HG03575 (cell line): ENCODE results near the gene FBXL13.
"Not testable (repeated sequence)": the region's sequence is repeated elsewhere in the genome, so short reads cannot be mapped to it uniquely, and the experiment has no call there.

ENCODE experiments used
- ATAC-seq: cut with Tn5 transposase; IDR thresholded peaks from one replicate; pipeline ENCODE4 v1.9.1; 2021; ENCODE audit not compliant: unreplicated experiment, insufficient number of reproducible peaks, low FRiP score; ENCODE audit errors: extremely low read depth

Gene FBXL13

DNA sequence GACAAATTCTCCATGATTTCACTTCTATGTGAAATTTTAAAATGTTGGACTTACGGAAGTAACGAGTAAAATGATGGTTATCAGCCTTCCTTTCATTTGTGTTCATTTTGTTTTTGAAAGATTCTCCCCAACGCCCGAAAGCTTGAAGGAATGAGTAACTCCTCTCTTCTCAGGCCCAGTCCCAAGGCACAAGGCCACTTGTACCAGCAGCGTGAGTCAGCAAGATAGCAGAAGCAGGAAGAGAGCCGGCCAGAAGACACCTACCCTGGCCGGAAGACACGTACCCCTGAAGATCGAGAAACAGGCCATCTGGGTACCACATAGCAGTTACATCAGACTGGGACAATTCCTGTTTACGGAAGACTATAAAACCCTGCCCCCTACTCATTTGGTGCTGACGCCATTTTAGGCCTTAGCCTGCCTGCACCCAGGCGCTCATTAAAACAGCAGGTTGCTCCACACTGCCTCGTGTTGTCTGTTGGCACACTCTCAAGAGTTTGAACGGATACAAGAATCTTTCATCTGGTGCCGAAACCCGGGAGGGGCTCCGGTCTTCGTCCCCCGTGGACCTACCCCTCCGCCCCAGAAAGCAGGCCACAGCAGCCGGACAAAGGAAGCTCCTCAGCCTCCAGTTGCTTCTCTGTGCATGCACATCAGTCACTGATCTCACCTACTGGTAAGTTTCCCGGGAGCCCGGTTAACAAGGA lies 101.3 kb downstream of the FBXL13 start:
- ATAC-seq = no peak

GRCh38 chr7:102967798-102968197 lies 106.8 kb downstream of the FBXL13 start:
- ATAC-seq = no peak

- ATAC-seq = no peak
Observed at GRCh38 chr7:102966465-102966864, 108.1 kb downstream of the FBXL13 start.

- ATAC-seq = not testable (repeated sequence)
Observed at GRCh38 chr7:102961993-102962392, 112.6 kb downstream of the FBXL13 start.

DNA sequence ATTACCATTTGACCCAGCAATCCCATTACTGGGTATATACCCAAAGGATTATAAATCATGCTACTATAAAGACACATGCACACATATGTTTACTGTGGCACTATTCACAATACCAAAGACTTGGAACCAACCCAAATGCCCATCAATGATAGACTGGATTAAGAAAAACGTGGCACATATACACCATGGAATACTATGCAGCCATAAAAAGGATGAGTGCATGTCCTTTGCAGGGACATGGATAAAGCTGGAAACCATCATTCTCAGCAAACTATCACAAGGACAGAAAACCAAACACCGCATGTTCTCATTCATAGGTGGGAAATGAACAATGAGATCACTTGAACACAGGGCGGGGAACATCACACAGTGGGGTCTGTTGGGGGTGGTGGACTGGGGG lies 116.6 kb downstream of the FBXL13 start:
- not testable (repeated sequence) for ATAC-seq

DNA sequence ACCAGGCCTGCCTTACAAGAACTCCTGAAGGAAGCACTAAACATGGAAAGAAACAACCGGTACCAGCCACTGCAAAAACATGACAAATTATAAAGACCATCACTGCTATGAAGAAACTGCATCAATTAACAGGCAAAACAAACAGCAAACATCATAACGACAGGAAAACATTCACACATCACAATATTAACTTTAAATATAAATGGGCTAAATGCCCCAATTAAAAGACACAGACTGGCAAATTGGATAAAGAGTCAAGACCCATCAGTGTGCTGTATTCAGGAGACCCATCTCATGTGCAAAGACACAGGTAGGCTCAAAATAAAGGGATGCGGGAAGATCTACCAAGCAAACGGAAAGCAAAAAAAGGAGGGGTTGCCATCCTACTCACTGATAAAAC lies 120.2 kb downstream of the FBXL13 start:
- ATAC-seq = not testable (repeated sequence)

- ATAC-seq = no peak
Observed at GRCh38 chr7:102953406-102953805, 121.2 kb downstream of the FBXL13 start.

GRCh38 chr7:102951839-102952238 lies 122.8 kb downstream of the FBXL13 start:
- ATAC-seq = no peak

DNA sequence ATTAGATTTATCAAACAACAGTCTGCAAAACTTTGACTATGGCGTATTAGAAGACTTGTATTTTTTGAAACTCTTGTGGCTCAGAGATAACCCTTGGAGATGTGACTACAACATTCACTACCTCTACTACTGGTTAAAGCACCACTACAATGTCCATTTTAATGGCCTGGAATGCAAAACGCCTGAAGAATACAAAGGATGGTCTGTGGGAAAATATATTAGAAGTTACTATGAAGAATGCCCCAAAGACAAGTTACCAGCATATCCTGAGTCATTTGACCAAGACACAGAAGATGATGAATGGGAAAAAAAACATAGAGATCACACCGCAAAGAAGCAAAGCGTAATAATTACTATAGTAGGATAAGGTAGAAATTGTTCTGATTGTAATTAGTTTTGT lies 130.4 kb downstream of the FBXL13 start:
- no peak for ATAC-seq

- no peak for ATAC-seq
Observed at GRCh38 chr7:102943423-102944169, 131.0 kb downstream of the FBXL13 start.

GRCh38 chr7:102942868-102943267 lies 131.7 kb downstream of the FBXL13 start:
- no peak for ATAC-seq

DNA sequence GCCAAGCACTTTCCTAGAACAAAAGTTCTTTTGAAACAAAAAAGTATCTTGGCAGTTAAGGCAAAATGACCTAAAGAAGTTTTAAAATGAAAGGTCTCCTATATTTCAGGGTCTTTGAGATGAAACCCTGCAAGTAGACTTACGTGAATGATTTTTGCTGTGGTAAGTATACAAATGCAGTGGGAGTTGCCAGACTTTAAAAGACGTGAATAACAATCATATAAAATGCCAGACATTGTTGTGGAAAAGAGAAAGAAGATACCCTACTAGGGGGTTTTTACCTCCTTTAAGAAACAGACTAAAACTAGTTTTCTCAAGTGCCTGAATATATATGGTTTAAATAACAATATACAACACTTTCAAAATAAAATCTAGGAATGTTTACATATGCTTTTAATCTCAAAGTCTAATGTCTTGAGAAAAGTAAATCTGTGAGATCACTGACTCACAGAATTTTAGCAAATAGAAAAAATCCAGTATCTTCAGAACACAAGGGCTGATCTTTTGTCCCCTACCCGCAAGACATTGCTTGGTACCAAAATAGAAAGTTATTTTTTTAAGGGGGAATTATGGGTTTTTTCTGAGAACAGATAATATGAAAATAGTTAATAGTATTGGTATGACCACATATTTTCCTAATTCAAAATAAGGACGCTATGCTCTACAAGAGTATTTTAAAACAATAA lies 132.3 kb downstream of the FBXL13 start:
- no peak for ATAC-seq

DNA sequence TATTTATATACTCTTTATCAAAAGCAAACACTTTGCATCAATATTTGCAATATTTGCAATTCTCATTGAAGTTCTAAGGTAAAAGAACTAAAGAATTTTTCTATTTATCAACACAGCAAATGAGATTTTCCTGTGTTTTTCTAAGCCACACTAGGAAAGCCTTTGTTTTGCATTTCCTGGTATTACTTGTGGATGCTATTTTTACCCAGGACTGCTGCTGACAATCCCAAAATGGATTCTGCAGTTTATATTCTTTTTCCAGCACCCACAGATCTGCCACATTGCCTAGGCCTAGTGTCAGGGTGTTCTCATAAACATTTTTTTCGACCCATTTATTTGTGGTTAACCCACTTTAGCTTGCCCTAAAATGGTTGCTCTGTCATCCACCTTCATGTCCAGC lies 135.9 kb downstream of the FBXL13 start:
- ATAC-seq = no peak

GRCh38 chr7:102935450-102936115 lies 139.0 kb downstream of the FBXL13 start:
- no peak for ATAC-seq

GRCh38 chr7:102934701-102935100 lies 139.9 kb downstream of the FBXL13 start:
- ATAC-seq = no peak

DNA sequence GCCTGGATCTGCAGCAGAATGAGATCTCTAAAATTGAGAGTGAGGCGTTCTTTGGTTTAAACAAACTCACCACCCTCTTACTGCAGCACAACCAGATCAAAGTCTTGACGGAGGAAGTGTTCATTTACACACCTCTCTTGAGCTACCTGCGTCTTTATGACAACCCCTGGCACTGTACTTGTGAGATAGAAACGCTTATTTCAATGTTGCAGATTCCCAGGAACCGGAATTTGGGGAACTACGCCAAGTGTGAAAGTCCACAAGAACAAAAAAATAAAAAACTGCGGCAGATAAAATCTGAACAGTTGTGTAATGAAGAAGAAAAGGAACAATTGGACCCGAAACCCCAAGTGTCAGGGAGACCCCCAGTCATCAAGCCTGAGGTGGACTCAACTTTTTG lies 140.4 kb downstream of the FBXL13 start:
- ATAC-seq = no peak

GRCh38 chr7:102933763-102934162 lies 140.8 kb downstream of the FBXL13 start:
- ATAC-seq = no peak

GRCh38 chr7:102931757-102932156 lies 142.8 kb downstream of the FBXL13 start:
- ATAC-seq = no peak

DNA sequence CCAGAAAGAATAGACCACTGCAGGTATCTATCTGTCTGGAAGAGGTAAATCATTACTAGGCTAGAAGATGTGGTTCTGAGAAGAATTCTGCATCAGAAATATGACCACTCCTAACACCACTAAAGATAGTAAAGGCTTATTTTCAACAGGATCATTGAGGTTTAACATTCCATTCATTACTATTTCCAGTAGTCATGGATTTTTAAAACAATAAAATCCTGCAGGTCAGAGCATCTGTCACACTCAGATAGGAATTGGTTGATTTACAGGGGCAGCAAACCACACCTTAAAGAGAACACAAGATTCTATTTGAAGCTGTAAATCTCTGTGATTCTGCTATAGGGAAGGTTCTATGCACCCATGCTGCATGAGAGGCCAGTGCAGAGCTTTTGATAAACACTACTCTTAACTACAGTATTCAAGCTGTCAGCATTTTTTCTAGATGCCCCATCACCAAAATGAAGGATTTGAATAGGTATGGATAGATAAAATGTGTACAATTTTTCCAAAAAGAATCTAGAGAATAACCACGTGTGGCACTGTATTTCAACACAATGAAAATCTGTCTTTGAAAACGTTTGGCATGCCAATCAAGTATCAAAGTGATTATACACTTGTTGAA lies 147.2 kb downstream of the FBXL13 start:
- no peak for ATAC-seq
